Jurkat, Clone E6-1 (cell line): ENCODE measurements around the gene GFY.

ENCODE experiments used
- DNase-seq: peaks from one replicate; pipeline ENCODE4 v3.0.0-alpha.2; 2011; ENCODE audit warnings: low read depth, low spot score
- H3K4me3 ChIP-seq: 2 replicates; pipeline ENCODE4 v1.5.1; 2011; ENCODE audit warnings: mild to moderate bottlenecking, low read length, control low read depth, moderate library complexity

Gene GFY

DNA sequence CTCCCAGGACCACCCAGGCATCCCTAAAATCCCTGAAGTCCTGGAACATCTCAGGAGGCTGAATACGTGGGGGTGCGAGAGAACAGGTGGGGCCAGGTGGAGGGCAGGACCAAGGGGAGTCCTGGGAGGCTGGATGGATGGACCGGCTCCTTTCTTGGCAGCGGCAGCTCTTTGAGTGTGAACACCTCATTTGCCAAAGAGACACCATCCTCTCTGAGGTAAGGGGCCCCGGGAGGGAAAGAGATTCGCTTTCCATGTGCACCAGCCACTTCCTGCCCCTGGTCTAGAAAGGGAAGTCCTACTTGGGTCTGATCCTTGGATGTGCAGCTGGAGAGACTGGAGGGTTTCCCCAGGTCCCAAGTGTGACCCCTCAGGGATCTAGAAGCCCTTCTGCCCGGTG lies 18.1 kb upstream of the GFY start:
- DNase-seq, result no peak
- H3K4me3 ChIP-seq, result no peak overlapping the region

DNA sequence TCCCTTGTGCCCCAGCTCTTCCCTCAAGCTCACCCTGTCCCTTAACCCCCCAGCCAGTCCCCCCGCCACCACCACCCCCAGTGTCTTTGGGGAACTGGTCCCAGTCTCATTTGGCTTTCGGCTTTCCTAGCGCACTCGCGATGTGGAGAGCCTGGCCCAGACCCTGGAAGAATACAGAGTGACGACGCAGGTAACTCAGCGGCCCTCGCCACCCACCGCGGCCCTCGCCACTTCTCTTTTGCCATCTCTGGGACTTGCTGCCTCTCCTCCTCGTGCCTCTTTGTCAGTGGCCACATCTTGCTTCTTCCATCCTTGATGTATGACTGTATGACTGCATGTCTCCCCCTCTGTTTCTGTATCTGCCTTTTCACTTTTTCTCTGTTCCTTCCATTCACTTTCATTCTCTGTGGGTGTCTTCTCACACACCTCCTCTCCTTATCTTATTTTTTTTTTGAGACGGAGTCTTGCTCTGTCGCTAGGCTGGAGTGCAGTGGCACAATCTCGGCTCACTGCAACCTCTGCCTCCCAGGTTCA lies 17.6 kb upstream of the GFY start:
- no peak for DNase-seq

DNA sequence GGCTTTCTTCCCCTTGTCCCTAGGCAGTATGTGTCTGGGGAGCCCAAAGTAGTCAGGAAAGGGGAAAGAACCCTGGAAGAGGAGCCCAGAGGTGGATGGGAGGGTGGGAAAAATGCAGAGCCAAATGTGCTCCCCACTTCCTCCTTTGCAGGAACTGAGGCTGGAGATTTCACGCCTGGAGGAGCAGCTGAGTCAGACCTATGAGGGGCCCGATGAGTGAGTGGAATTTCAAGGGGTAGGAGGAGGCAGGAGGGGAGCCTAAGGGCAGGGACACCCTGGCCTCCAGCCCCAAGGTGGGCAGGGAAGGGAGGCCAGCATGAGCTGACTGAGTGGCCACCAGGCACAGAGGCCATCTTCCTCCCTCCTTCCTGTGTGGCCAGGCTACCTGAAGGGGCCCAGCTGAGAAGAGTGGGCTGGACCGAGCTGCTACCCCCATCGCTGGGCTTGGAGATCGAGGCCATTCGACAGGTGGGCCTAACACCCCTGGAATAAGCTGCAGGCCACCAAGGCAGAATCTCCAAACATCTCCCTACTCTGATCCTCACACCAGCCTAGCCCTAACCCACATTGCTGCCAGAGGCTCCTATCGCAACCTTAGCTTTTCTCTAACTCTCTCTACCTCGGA lies 16.3 kb upstream of the GFY start:
- DNase-seq, result no peak

More for the DNA sequence above, 17.6 kb upstream of the GFY start:
- H3K4me3 ChIP-seq, result no peak overlapping the region

DNA sequence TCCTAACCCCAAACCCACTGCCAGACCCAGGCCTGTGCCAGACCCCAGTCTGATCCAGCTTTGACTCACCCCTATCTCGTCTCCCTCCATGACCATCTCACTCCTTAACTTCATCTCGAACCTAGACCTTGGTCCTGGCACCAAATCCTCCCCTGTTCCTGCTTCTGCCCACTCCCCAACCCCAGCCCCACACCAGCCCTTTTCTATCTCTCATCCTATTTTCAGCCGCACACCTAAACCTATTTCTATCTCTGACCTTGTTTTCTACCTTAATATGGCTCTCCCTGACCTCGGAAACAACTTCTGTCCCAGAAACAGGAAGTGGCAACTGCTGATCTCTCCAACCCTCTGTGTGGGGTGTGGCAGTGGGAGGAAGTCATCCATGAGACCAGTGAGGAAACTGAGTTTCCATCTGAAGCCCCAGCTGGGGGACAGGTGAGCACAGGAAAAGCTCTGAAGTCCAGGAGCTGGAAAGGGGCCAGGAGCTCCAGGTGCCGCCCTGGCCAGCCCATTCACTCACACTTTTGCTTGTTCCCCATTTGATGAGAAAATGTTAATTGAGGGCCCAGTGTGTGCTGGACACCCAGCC lies 15.7 kb upstream of the GFY start:
- H3K4me3 ChIP-seq, result peak overlapping the region; percentile 33
- peak; percentile 69 for DNase-seq

More for the DNA sequence above, 16.3 kb upstream of the GFY start:
- peak overlapping the region; percentile 33 for H3K4me3 ChIP-seq

DNA sequence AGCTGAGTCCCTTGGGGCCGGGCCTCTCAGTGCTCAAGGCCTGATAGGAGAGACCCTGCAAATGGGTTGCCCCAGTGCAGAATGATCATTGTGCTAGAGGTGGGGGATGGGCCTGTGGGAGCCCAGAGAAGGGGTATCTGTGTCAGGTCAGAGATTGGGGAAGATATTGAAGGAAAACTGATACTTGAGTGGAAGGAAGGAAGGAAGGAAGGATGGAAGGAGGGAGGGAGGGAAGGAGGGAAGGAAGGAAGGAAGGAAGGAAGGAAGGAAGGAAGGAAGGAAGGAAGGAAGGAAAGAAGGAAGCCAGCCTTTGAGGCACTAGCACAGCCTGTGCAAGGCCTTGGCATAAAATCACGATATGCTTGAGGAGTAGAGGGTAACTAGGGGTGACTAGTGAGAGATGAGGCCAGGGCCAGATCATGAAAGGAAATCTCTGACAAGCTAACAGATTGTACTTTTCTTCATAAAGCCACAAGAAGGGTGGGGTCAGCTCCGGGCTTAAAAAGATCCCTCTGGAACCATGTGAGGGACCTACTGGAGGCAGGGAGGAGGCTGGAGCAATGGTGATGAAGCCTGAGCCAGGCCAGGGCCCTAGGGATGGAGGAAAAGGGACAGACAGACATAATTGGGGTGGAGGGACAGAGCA lies 13.4 kb upstream of the GFY start:
- no peak for DNase-seq

DNA sequence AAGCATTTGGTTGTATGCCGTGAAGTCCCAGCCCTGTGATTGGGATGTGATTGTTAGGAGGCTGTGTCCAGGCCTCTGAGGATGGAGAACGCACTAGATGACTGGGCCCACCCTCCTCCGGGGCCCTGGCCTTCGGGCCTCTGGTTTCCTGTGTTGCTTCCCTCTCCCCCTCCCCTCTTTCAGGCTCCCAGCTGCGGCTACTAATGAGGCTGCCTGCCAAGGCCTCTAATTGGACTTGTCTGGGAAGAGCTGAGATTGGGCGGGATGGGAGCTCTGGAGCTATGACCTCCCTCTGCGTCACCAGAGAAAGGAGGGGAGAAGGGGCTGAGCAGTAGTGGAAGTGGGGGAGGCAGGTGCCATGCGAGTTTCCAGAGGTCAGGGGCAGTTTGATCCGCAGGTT lies 11.8 kb upstream of the GFY start:
- no peak for DNase-seq
- no peak overlapping the region for H3K4me3 ChIP-seq

More for the DNA sequence above, 13.4 kb upstream of the GFY start:
- no peak overlapping the region for H3K4me3 ChIP-seq

DNA sequence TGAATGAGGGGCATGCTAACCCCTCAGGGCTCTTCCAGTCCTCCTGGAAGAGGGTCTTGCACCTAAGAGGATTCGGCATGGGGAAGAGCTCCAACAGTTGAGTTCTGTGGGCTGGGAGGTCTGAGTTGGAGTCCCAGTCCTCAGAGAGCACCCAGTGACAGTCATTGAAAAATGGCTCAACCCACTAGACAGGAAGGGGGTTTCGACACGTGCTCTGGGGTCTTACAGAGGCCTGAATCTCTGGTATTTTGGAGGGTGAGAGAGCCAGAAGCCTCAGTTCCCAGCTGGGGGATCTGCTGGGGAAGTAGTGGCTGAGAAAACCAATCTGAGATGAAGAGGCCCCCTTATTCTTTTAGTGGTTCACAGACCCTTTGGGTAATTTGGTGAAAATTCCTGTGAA lies 10.9 kb upstream of the GFY start:
- no peak for DNase-seq
- H3K4me3 ChIP-seq, result no peak overlapping the region

DNA sequence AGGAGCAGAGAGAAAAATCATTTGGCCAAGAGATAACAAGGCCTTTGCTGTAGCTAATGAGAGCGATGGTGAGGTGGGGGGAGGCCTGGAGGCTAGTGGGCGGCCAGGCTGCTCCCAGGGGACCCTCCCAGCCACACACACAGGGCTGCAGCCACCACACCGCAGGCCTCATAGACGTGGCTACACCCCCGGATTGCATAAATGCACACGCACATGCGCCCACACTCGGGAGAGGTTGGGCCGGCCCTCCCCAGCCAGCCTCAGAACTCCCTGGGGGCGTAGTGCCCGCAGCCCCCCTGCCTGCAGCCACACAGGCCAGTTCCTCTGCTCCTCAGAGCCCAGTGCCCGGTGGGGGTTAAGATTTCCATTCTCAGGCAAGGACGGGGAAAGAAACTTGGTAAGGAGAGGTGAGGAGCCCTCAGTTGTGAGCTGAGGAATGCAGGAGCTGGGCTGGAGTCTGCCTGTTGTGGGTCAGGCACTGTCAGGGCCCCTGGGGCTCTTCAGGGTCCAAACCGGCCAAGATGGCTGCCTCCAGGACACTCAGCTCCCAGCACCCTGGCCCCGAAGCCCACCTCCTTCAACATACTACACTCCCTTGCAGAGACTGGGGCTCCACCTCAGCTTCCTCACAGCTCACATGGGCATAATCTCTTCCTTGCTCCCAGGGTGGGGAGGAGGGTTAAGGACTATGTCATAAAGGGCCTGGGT lies 9.9 kb upstream of the GFY start:
- no peak for DNase-seq
- no peak overlapping the region for H3K4me3 ChIP-seq

DNA sequence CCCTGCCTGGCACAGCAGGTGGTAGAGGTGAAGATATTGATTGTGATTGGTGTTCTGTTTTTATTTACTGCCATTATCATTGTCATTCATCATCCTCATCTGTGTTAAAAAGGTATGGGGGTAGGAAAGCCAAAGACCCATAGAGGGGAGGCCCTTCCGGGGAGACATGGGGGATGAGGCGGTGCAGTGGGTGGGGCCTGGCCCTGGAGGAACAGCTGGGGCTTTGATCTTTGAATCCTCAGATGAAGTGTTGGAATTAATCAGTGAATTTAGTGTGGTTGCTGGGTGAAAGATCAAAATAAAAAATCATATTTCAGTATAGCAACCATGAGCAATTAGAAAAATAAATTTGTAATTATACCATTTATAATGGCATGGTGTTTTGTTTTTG lies 9.4 kb upstream of the GFY start:
- DNase-seq, result no peak
- no peak overlapping the region for H3K4me3 ChIP-seq

DNA sequence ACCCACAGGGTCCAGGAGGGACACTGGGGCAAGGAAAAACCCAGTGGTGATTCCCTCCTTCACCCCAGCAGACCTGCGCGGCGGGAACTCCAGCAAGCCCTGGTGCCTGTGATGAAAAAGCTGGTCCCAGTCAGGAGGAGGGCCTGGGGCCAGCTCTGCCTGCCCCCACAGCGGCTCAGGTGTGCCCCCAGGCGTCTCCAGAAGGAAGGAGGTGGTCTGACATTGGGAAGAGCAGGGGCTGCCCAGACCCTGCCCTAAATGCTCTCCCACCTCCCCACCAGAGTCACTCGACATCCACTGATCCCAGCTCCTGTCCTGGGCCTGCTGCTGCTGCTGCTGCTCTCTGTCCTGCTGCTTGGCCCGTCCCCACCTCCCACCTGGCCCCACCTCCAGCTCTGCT lies 8.1 kb upstream of the GFY start:
- H3K4me3 ChIP-seq, result no peak overlapping the region
- no peak for DNase-seq

DNA sequence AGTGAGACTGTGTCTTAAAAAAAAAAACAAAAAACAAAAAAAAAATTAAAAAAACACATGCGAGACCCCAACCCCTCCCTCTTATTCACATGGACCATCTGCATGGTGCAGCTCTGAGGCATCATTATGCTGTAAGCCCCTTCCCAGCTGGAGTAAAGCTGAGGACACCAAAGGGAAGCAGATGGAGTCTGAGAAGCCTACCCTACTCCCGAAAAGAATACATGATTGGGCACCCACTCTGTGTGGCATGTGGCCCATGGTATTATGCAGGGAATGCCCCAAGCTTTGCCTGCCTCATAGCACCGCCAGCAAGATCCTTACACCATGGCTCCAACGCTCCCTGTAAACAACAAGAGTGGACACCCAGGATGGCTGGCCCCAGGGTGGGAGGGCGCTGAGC lies 6.7 kb upstream of the GFY start:
- DNase-seq, result no peak
- no peak overlapping the region for H3K4me3 ChIP-seq

DNA sequence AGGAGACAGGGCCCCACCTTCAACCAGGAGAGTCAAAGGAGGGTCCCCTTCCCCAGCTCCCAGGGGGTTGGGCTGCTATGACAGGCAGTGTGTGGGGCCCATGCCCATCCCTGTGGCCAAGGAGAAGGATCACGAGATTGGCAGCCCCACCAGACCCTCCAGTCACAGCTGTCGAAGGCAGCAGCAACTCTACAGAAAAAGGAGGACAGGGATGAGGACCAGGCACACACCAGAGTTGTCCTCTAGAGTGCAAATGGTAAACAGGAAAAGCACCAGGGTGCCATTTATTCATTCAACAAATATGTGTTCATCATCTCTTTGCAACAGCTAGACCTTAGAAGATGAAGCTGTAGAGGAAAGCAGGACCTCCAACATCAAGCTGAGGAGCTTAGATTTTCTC lies 6.0 kb upstream of the GFY start:
- DNase-seq, result no peak
- H3K4me3 ChIP-seq, result no peak overlapping the region

DNA sequence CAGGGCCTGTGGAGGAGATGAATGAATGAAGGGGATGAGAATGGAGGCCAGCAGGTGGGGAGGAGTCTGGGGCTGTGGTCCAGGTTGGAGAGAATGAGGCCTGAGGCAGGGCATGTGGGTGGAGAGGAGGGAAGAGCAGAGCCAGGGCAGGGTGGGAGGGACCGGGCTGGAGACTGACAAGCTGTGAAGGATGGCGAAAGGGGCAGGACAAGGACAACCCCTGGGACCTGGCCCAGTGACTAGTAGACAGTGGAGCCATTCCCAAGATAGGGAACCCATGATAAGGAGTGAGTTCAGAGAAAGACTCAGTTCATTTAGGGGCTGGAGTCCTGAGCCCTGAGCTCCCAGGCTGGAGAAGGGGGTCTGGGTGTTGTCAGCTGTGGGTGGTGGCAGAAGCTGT lies 5.0 kb upstream of the GFY start:
- no peak for DNase-seq
- no peak overlapping the region for H3K4me3 ChIP-seq

DNA sequence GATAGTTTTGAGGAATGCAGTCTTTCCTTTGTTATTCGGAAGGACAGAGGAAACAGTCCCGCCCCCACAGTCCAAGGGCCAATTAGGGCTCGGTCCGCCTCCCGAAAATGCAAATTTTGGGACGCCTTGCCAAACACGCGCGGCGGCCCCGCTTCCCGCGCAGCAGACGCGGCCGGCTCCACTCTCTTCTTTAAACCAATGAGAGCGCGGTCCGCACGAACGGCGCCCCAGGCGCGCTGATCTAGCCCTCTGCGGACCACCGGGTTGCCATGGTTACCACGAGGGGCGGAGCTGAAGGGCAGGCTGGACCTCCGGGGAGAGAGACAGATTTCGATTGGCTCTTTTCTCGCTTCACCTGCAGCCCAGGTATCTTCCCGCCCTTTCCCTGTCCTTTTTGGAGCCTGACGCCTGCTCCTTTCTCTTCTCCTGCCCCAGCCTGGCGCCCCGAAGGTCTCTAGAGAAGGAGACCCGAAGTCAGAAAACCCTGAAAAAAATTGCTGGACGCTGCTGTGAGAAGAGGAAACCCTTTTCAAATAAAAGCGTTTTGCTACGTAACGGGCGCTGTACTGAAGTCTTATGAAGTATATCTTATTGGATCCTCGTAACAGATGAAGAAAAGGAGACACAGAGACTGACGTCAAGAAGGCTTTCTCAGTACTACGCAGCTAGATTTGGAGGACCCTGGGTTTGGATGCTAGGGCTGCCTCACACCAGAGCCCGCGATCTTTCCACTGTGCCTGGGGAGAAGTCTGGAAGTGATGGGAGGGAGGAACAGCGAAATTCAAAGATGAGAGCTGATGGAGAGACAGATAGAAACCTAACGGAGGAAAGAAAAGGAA lies 3.9 kb upstream of the GFY start:
- DNase-seq, result no peak
- no peak overlapping the region for H3K4me3 ChIP-seq

DNA sequence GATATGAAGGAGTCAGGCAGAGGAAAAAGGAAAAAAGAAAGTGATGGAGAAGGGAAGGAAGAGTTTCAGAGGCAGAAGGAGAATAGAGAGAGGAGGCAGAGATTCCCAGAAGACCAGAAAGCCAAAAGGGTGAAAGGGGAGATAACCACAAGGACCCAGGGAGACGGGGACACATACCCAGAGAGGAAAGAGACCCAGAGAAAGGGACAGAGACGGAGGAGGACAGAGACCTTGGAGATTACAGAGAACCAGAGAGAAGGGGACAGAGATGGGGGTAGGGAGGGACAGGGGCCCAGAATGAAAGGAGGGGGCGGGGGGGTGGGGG lies 3.3 kb upstream of the GFY start:
- no peak for DNase-seq
- no peak overlapping the region for H3K4me3 ChIP-seq

DNA sequence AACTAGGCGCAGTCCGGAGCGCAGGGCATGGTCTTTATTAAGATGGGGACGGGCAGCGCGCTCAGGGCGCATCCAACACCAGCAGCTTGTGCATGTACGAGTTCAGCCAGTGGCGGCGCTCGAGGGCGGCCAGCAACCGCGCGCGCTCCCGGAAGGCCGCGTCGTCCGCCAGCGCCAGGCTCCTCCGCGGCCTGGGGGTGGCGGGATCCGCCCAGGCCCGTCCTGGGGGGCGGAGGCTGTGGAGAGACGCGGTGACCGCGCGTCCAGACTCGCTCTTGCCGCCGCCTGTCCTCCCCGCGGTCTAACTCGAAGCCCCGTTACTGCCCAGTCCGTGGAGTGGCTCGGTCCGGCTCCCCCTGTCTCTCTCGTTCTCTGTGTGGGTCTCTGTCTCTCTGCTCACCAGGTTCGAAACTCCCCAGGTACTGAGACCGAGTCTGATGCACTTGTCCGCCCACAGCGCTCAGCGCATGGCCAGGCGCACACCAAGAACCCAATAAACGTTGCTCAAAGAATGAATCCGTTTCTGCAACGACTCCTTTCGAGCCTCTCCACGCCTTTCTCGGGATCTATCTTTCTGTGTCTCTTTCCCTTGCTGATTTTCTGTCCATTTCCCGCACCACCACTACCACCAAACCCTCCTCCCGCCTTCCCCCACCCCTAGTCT lies 2.6 kb upstream of the GFY start:
- no peak for DNase-seq
- H3K4me3 ChIP-seq, result no peak overlapping the region

DNA sequence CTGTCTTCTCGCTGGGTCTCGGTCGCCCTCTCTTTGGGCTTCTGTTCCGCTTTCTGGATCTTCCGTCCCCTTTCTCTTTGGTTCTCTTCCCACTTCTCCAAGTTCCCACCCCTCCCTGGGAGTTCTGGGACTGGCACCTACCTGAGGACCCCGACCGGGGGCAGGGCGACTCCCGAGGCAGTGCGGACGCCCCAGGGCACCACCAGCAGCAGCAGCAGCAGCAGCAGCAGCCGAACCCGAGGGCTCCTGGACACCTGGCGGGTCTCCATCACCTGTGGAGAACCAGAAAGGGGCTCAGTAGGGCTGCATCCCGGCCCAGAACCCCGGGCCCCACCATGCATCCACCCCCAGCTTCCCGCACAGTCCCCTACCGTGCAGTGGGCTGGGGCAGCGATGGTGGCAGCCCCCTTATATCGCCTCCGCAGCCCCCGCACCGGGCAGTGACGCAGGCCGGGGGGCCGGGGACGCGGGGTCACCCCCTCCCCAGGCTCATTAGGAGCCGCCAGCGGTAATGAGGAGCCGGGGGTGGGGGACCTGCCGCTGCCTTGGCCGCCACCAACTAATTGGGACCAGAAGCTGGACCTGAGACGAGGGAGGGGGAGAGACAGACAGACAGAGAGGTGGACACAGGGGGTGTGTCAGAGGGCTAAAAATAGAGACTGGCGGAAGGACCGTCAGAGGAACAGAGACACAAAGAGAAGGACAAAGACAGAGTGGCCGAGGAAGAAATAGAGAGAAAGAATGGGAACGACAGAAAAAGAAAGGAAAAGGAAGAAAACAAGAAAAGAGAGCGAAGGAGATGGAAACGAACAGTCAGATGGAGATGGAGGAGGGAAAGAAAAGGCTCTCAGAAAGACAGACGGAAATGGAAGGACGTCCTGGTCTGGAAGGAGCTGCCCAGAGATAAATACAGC lies 1.9 kb upstream of the GFY start, which contains the start of gene PTH2:
PTH2 (minus strand) TSS at position 371 of the 914 bp plus-strand sequence; CDS start at position 269, 102 bp downstream.
- DNase-seq, result no peak
- H3K4me3 ChIP-seq, result no peak within 1 kb of the TSS

DNA sequence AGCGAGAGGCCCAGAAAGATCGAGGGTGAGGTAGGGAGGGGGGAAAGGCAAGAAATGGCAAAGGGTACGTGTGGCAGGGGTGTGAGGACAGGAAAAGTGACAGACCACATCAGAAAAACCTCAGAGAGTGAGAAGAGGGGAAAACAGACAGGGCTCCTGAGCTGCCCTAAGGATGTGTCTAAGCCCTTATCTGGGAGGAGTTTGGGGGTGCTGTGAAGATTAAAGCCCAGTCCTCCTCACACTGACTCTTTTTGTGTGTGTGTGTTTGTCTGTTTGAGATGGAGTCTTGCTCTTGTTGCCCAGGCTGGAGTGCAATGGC lies 1.2 kb upstream of the GFY start:
- DNase-seq, result peak; percentile 48
- H3K4me3 ChIP-seq, result no peak overlapping the region
